ENCODE measurements around the gene PRTN3. TPM values are rescaled to one million over a fixed set of nuclear protein-coding genes. Genes with fewer than 3 reads are reported as not detected.
"Not testable (repeated sequence)": the region's sequence is repeated elsewhere in the genome, so short reads cannot be mapped to it uniquely, and the experiment has no call there.

The PRTN3 gene
- total and polyA plus RNA-seq, 8 donors: 0.14 to 0.24 TPM; not detected in 6

DNA sequence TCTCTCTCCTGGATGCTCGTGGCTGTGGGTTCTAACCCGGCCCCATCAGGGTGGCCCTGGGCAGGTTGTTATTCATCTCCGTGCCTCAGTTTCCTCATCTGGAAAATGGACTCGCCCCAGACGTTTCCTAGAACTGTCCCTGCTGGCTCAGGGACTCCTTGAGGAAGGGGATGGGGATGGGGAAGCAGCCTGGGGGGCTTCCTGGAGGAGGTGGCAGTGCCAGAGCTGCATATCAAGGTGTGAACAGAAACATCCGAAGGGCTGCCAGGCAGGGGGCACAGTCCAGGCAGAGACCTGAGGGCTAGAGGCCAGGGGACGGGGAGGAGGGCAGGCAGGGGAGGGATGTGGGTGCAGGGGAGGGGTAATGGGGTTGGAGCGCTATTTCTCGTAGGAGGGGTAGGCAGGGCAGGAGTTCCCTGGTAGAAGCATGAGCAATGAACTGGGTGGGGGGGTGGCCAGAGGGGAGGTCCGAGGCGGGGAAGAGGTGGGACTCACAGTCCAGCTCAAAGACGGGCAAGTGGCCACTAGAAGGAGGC is 7.7 kb downstream of the PRTN3 start:
- ATAC-seq (no peak), DNase-seq (no peak), FAIRE-seq (no peak)
- H3K4me1 ChIP-seq: peaks cover 0 to 10% (median 5%) of the 10 kb centered on the region in 3 donors
- TF ChIP-seq CTCF (IDR thresholded peaks at IDR 0.05): no peak
- intact Hi-C loops (cut with DNase I): no loop called here
- no peak overlapping the region for H3K27ac ChIP-seq
- H3K4me3 ChIP-seq: no peak overlapping the region
- peaks cover 0 to 7% (median 0%) of the 10 kb centered on the region in 4 donors for H3K27me3 ChIP-seq
- H3K36me3 ChIP-seq: no peaks in the 10 kb centered on the region
- H3K9me3 ChIP-seq: no peaks in the 10 kb centered on the region
- 35 to 43% methylated on average over 12 of the region's 12 CpGs for WGBS, 2 donors

DNA sequence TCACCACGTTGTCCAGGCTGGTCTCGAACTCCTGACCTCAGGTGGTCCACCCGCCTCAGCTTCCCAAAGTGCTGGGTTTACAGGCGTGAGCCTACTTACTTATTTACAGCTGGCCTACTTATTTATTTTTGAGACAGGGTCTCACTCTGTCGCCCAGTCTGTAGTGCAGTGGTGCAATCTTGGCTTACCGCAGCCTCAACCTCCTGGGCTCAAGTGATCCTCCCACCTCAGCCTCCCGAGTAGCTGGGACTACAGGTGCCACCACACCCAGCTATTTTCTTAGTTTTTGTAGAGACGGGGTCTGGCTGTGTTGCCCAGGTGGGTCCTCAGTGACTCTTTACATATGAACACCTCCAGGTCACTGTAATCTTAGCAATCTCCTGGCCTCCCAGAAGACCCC is 8.4 kb downstream of the PRTN3 start:
- H3K36me3 ChIP-seq, FAIRE-seq: not testable (repeated sequence)

GRCh38 chr19:850221-850978 is 9.6 kb downstream of the PRTN3 start:
- Histone ChIP-seq H3K27me3 (peaks cover 0 to 7% (median 0%) of the 10 kb centered on the region in 4 donors), H3K4me1 (peaks cover 0 to 5% (median 0%) of the 10 kb centered on the region in 3 donors), H3K27ac (peak overlapping the region; percentile 45 to 68 (median 60)), H3K9me3 (no peaks in the 10 kb centered on the region), H3K4me3 (no peak overlapping the region), H3K36me3 (no peaks in the 10 kb centered on the region)
- 15 to 17% methylated on average over 27 to 28 of the region's 28 CpGs for WGBS, 2 donors
- DNase-seq: peak; percentile 78 to 93 (median 88)
- ATAC-seq: peak; percentile 92 to 94 (median 92)
- no peak for FAIRE-seq
- intact Hi-C loops (cut with DNase I): no loop called here
- TF ChIP-seq CTCF (IDR thresholded peaks at IDR 0.05): no peak

More for the DNA sequence above, 8.4 kb downstream of the PRTN3 start:
- ATAC-seq; H3K27ac ChIP-seq; H3K27me3 ChIP-seq; intact Hi-C loops (cut with DNase I); H3K9me3 ChIP-seq; H3K4me1 ChIP-seq; H3K4me3 ChIP-seq; DNase-seq: not testable (repeated sequence)
- WGBS, 2 donors: 75 to 87% methylated on average over 8 of the region's 8 CpGs

GRCh38 chr19:850979-851335 is 10.2 kb downstream of the PRTN3 start:
- Histone ChIP-seq H3K4me3 (no peak overlapping the region), H3K27me3 (peaks cover 0 to 7% (median 0%) of the 10 kb centered on the region in 4 donors), H3K27ac (peak overlapping the region; percentile 45 to 68 (median 60)), H3K9me3 (no peaks in the 10 kb centered on the region), H3K36me3 (no peaks in the 10 kb centered on the region), H3K4me1 (peaks cover 0 to 5% (median 0%) of the 10 kb centered on the region in 3 donors)
- ATAC-seq: no peak
- intact Hi-C loops (cut with DNase I): no loop called here
- TF ChIP-seq CTCF (IDR thresholded peaks at IDR 0.05): no peak
- 34 to 50% methylated on average over 13 of the region's 13 CpGs for WGBS, 2 donors
- peak in 1 of 6 donors; percentile 58 for DNase-seq
- FAIRE-seq: no peak

DNA sequence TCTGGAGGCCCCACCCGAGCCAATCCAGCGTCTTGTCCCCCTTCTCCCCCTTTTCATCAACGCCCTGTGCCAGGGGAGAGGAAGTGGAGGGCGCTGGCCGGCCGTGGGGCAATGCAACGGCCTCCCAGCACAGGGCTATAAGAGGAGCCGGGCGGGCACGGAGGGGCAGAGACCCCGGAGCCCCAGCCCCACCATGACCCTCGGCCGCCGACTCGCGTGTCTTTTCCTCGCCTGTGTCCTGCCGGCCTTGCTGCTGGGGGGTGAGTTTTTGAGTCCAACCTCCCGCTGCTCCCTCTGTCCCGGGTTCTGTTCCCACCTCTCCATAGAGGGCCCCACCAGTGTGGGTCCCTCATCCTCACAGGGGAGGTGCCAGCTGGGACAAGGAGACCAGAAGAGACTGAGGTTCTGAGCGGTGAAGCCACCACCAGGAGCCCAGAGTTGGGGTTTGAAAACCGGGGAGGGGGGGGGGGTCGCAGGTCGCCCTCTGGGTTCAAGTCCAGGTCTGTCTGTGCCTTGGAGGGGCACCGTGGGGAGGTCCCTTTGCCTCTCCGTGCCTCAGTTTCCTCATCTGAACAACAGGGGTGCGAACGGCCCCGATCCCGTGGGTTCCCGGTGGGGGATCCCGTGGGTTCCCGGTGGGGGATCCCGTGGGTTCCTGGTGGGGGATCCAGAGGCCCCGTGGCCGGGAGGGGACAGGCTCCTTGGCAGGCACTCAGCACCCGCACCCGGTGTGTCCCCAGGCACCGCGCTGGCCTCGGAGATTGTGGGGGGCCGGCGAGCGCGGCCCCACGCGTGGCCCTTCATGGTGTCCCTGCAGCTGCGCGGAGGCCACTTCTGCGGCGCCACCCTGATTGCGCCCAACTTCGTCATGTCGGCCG is 11.6 kb downstream of the PRTN3 start, which contains the start of gene ELANE:
Gene ELANE (plus strand): TSS at position 168 of the 878 bp plus-strand sequence. CDS start 26 bp downstream, at position 194.
- H3K4me3 ChIP-seq: no peak within 1 kb of the TSS
- H3K27ac ChIP-seq: peak within 1 kb of the TSS in 1 of 4 donors; percentile 63
- DNase-seq: peak in 1 of 6 donors; percentile 72
- 54 to 58% methylated on average over 40 to 55 of the region's 55 CpGs for WGBS, 2 donors
- no peaks in the 10 kb centered on the region for H3K36me3 ChIP-seq
- H3K9me3 ChIP-seq: no peaks in the 10 kb centered on the region
- no peak for FAIRE-seq
- H3K27me3 ChIP-seq: peaks cover 0 to 7% (median 0%) of the 10 kb centered on the region in 4 donors
- H3K4me1 ChIP-seq: peaks cover 0 to 5% (median 0%) of the 10 kb centered on the region in 3 donors
- no peak for TF ChIP-seq CTCF (IDR thresholded peaks at IDR 0.05)
- no peak for ATAC-seq
- intact Hi-C loops (cut with DNase I): no loop called here

All from pancreas (tissue), 10 donors.